Cortex of kidney (tissue), 1 donor: ENCODE data around the gene TDRD6.
A peak's percentile ranks its signal among the peaks of the same experiment; 100 is the strongest.
"Not testable (repeated sequence)": the region's sequence is repeated elsewhere in the genome, so short reads cannot be mapped to it uniquely, and the experiment has no call there.

Experiments
- DNase-seq: peaks from one replicate; lab custom pipeline; 2025; lab: John Stamatoyannopoulos, UW

The TDRD6 gene, protein sequence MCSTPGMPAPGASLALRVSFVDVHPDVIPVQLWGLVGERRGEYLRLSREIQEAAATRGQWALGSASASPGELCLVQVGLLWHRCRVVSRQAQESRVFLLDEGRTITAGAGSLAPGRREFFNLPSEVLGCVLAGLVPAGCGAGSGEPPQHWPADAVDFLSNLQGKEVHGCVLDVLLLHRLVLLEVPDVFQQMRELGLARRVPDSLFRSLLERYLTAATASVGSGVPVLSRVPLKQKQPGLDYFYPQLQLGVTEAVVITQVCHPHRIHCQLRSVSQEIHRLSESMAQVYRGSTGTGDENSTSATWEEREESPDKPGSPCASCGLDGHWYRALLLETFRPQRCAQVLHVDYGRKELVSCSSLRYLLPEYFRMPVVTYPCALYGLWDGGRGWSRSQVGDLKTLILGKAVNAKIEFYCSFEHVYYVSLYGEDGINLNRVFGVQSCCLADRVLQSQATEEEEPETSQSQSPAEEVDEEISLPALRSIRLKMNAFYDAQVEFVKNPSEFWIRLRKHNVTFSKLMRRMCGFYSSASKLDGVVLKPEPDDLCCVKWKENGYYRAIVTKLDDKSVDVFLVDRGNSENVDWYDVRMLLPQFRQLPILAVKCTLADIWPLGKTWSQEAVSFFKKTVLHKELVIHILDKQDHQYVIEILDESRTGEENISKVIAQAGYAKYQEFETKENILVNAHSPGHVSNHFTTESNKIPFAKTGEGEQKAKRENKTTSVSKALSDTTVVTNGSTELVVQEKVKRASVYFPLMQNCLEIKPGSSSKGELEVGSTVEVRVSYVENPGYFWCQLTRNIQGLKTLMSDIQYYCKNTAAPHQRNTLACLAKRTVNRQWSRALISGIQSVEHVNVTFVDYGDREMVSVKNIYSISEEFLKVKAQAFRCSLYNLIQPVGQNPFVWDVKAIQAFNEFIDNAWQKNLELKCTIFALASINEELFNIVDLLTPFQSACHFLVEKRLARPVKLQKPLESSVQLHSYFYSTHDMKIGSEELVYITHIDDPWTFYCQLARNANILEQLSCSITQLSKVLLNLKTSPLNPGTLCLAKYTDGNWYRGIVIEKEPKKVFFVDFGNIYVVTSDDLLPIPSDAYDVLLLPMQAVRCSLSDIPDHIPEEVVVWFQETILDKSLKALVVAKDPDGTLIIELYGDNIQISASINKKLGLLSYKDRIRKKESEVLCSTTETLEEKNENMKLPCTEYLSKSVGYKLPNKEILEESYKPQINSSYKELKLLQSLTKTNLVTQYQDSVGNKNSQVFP (N-terminal part only)

DNA sequence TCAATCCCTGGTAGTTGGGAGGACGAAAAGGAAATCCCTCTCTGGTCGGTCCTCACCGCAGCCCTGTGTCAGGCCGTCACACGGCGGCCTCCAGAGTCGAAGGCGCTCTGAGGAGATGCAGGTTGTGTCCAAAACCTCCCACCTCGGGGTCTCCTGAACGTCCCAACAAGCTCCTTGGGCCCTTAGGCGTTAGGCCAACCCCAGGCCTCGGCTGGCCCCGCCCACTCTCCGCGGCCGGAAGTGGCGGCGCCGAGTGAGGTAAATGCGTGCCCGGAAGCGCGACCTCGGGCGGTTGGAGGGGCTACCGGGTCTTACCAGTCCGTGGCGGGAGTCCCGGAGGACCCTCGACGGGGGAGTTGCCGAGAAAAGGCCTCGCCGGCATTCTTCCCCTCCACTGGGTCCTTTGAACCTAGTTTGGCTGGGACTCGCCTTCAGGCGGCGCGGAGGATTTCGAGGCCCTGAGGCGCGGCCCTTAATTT, at the start of gene TDRD6:
Gene TDRD6, plus strand, starts transcription at position 267 of the 479 bp plus-strand sequence. CDS start 244 bp downstream, outside the sequence.
- DNase-seq, result no peak

DNA sequence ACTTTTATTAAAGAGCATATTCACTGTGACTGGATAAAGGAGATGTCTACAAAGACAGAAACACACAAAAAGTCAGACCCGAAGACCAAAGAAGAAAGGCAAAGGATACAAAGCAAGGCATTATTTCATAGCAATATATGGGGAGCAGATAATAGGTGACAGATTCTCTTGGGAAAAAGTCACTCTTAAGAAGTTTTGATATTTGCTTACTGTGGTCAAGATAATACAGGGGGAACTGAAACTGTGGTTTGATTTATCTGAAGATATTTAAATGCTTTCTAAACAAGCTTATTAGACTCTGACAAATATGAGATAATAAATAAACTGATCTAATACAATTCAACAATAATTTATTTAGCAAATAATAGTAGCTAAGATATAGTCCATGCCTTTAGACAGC, 49.8 kb upstream of the TDRD6 start:
- DNase-seq, result no peak

DNA sequence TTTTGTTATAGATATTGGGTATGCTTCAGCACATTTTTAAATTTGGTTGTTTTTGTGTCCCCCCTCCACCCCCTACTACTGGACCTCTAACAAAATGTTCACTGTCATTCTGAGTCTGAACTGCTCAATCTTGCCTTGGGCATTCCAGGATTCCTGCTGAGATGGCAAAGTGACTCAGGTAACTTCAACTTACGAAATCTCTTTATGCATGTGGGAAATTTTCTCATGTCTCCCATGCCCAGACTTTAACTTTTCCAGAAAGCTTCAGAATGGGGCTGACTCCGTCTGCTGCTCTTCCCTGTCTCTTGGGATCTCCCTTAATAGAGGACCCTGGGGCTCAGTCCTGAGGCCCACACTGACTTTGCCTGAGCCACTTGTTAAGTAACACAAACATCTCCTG, 49.0 kb upstream of the TDRD6 start:
- DNase-seq, result no peak

DNA sequence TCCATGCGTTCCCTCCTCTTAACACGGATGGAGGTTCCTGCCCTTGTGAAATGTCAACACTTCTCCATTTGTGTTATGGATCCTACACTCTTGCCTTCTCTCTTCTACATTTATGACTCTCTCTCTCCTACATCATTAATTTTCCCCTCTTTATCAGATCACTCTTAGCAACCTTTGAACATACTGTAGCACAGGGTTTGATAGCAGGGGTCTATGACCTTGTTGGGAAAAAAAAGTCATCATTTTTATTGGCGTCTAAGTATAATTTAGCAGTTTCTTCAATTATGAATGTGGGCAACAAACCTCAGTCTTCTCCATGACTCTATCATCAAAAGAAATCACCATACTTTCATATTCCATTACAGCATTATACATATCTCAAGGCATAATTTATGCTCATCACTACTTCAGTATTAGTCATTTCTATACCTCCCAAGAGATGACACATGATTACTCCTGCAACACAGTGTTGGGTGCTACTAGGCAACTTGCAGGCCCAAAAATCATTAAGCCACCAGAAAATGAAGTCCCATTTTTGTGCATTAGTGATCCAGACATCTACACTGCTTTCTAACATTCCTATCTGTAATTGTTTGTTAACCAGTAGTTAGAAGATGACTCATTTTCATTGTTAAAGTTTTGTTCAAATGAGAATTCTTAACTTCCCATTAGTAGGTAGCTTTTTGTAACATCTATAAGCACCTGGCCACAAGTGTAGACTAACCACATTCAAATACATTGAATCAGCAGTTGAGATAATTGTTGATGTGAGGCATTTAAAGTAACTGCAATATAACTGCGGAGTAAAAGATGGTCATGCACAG, 44.5 kb upstream of the TDRD6 start:
- no peak for DNase-seq

DNA sequence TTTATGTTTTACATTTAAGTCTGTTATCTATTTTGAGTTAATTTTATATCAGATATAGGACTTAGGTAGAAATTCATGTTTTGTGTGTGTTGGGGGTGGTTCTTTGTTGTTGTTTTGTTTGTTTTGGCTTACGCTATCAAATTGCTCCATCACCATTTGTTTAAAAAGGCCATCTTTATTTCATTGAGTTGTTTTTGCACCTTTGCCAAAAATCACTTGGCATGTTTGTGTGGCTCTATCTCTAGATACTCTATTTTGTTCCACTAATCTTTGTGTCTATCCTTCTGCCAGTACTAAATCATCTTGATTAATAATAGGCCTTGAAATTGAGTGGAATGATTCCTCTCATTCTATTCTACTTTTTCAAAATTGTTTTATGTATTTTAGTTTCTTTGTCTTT, 42.4 kb upstream of the TDRD6 start:
- no peak for DNase-seq

DNA sequence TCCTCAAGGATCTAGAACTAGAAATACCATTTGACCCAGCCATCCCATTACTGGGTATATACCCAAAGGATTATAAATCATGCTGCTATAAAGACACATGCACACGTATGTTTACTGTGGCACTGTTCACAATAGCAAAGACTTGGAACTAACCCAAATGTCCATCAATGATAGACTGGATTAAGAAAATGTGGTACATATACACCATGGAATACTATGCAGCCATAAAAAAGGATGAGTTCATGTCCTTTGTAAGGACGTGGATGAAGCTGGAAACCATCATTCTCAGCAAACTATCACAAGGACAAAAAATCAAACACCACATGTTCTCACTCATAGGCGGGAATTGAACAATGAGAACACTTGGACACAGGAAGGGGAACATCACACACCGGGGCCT, 39.6 kb upstream of the TDRD6 start:
- not testable (repeated sequence) for DNase-seq

DNA sequence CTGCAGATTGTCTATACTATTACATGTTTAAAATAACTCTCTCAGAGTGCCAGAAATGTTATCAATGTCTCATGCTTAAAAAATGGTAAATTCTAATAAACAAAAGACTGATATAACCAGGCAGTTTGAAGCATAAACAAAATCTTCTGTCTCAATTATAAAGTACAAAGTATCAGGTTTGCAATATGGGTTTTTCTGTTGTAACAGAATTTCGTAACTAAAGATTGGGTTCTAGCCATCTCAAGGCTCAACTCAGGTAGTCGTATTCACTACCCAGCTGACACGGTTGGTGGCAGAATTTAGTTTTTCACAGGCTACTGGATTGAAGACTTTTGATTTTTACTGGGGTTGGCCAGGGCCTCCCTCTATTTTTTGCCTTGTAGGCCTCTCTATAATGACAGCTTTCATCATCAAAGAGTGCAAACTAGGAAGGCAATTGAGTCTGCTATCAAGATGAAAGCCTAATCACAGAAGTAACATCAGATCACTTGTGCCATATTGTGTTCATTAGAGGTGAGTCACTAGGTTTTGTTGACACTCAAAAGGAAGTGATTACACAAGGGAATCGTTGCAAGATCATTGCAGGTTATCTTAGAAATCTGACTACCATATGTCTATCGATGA, 38.7 kb upstream of the TDRD6 start:
- no peak for DNase-seq

DNA sequence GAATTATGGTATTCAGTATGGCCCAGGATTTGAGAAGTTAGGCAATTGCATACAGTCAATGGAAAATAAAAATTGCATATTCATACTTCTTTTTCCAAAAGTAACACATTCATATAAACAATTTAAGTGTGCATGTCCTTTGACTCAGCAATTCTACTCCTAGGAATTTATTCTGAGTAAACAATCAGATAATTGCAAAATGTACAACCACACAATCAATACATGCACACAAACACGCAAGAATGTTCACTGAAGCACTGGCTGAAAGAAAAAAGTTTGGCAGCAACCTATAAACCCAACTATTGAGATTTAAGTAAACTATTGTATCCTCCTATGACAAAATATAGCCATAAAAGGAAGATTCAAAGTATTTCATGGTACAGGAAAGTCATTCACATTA, 36.7 kb upstream of the TDRD6 start:
- DNase-seq, result no peak

DNA sequence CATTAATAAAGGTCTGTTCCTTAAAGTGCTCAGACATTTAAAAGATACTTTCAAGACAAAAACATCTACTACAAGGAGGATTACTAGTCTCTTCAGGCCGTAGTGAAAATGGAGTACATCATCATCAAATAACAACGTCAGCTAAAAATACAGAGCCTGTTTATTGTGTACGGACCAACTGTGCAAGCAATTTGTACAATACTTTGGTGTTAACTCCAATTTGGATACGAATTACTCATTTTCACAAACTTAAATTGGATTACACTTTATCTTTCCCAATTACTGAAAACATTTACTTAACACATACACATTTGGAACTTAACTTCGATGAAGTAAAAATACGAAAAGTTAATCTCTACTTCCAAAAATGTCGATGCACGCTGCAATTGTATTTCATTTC, 35.9 kb upstream of the TDRD6 start:
- DNase-seq, result no peak

DNA sequence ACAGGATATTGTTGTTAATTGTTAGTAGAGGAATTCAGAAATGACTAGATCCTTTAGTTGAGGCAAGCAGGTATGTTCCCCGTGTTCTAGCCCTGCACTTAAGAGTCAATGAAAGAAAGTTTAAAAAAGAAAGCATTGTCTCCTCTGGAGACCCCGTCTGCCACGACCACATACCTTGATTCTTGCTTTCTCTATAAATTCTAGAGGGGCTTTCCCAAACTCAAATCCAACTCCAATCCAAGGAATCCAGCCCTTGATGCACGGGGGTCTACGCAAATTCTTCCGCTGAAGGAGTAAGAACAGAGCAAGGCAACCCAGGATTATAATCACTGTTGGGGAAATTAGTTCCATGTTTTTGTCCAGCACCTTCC, 35.5 kb upstream of the TDRD6 start:
- no peak for DNase-seq

DNA sequence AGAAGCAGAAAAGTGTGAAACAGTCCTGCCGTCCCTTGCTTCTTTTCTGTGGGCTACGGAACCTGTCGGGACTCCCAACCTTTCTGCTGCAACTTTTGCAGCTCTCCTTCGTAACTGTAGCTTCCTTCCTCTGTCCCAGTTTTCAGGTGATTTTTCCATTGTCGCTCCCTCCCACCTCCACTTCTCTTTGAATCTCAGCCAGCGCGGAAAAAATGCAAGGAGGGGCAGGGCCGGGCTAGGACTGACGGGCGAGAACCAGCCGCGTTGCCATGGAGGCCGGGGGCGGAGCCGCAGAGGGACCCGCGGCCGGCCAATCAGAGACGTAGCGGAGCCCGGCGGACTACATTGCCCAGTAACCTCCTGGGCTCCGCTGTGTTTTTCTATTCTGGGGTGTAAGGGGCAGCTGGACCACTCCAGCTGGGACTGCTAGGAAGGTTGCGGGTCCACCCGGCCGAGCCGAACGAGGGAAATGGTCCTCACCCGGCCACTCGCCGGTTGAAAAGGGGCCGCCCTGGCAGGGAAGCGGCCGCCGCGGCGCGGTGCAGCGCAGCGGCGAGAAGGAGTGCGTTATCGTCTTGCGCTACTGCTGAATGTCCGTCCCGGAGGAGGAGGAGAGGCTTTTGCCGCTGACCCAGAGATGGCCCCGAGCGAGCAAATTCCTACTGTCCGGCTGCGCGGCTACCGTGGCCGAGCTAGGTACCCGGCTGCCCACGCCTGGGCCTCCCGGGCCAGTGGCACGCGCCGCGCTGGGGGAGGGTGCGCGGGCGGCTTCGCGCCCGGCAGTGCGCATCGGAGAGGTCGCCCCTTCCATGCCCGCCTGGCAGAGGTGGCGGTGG, 34.9 kb upstream of the TDRD6 start, which contains the start of the genes CYP39A1 and SLC25A27:
Gene CYP39A1, minus strand, starts transcription at position 216 of the 836 bp plus-strand sequence. CDS start 236 bp downstream, outside the sequence.
Gene SLC25A27, plus strand, starts transcription at position 373 of the 836 bp plus-strand sequence. Its CDS starts 218 bp downstream, at position 591.
- DNase-seq, result peak; percentile 72

DNA sequence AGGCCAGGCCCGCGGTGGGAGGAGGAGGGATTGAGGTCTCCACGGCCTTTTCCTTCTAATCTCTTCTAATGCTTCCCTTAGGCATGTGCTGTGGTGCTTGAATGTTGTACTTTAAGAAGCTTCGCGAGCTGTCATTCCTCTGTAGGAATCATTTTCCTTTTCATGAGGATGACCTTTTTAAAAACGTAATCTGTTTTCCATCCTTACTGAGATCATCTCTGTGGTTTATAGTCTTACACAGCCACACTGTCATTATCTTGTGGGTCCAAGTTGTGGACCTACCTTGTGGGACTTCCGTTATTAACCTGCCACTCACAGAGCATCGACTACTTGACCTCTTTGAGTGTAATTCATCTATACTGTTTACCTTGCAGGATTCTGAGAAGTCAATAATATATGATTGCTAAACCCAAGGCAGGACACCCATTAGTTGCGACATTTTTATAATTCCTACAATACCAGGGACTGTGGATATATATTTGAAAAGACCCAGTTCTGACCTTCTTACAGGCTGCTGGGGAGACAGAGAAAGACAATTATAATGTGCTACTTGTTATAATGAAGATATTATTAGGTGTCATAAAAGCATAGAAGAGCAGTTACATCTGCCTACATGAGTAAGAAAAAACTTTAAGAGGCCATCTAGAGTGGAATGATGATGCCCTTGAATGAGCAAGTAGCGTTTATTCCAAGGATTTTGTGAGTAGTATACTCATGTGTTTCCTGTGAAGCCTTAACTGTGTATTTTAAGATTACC, 34.1 kb upstream of the TDRD6 start:
- no peak for DNase-seq

DNA sequence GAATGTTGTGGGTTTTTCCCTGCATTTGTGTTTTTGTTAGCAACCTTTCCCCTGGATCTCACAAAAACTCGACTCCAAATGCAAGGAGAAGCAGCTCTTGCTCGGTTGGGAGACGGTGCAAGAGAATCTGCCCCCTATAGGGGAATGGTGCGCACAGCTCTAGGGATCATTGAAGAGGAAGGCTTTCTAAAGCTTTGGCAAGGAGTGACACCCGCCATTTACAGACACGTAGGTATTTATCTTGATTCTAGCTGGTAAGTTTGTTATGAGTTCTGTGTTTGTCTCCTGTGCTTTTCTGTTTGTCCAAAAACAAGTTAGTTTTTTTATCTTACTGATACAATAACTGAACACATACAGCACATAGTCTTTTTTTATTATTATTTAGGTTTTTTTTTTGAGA, 31.9 kb upstream of the TDRD6 start:
- DNase-seq, result no peak

DNA sequence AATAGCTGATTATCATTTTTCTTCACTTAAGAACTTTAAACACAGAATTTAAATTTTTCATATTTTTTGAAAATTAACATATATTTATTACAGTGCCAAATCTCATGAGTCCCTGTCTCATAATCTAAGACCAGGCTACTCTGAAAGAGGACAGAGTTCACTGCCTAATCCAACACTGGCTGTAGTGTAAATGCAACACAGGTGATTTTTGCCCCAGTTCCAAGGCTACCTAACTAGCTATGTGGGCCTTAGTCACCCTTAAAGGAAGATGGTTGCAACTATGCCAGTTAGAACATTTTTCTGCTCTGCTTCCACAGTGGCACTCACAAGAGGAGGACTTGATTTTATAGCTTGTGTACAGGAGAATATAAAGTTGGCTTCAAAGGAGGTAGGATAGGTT, 30.0 kb upstream of the TDRD6 start:
- no peak for DNase-seq

DNA sequence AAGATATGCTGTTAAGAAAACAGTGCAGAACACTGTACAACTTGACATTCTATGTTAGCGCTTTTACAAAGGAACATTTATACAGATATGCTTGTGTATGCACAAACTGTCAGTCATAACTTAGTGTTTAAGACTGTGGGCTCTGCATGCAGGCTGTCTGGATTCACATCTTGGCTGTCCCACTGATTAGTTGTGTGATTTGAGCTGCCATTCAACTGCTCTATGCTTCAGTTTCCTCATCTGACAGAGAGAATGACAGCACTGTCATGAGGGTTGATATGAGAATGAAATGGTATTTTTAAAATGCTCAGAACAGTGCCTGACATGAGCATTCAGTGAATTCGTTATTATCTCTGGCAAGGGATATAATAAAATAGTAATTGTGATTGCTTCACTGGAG, 26.2 kb upstream of the TDRD6 start:
- DNase-seq, result no peak

DNA sequence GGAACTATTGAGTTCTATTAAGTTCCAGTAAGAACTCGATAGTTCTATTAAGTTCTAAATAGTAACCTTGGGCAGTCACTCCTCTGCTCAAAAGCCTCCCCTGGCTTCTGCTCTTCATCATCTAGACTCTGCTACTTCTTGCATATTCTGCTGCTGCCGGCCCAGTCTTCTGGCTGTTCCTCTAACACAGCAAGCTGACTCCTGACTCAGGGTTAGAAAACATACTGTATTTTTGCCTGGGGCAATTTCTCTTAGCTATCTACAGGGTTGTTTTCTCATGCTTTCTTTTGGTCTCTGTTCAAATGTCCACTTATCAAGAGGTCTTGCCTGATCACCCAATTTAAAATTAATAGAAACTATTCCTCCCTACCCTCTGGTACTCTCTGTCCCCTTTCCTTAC, 20.3 kb upstream of the TDRD6 start:
- DNase-seq, result no peak

DNA sequence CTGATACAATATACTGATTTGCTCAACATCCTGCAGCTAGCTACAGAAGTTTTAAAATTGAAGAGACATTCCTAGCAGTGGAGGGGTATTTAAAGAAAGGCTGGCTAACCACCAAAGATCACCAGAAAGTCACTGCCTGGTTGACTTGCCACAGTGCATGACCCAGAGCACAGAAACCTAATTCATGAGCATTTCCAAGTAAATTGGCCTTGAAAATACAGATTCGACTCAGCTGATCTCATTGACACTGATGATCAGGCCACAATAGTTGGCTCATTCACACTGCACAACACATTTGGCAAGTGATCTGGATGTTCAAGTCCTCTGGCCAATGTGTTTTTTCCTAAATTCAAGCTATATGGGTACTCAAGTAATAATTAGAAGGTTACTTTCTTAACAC, 13.3 kb upstream of the TDRD6 start:
- DNase-seq, result no peak

DNA sequence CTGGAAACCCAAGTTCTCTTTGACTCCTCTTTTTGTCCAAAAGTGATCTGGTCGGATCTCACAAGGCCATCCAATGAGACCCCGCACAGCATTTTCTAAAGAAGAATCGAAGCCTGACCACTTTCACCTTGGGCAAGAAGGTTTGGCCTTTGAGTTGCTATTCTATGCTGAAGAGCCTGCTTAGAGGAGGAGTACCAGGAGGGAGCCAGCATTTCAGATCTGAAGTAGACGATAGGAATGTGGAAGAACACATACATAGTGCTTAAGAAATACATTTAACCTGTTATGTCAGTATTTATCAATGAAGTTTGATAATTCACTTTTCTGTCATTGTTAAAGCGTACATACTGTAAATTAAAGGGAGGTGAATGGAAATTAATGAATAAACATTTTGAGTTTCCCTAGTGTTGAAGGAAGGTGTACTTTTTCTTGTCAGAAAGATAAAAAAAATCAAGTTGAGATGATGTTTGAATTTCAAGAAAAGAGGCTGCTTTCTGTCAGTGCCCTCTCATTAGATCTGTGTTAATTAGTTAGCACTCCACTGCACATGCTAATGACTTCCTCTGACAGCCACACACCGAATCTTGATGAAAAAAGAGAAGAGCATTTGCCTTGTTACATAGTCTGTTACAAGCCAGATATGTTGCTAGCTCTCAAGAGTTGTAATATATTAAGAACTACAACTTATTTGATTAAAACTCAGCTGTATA, 10.9 kb upstream of the TDRD6 start:
- no peak for DNase-seq
